GM21423 (cell line): ENCODE results near the gene CPNE7.
"Not testable (repeated sequence)": the region's sequence is repeated elsewhere in the genome, so short reads cannot be mapped to it uniquely, and the experiment has no call there.

ENCODE experiments used
- ATAC-seq: cut with Tn5 transposase; IDR thresholded peaks from one replicate; pipeline ENCODE4 v1.9.1; 2021; ENCODE audit warnings: mild to moderate bottlenecking, moderate library complexity; ENCODE audit not compliant: unreplicated experiment

Gene CPNE7

DNA sequence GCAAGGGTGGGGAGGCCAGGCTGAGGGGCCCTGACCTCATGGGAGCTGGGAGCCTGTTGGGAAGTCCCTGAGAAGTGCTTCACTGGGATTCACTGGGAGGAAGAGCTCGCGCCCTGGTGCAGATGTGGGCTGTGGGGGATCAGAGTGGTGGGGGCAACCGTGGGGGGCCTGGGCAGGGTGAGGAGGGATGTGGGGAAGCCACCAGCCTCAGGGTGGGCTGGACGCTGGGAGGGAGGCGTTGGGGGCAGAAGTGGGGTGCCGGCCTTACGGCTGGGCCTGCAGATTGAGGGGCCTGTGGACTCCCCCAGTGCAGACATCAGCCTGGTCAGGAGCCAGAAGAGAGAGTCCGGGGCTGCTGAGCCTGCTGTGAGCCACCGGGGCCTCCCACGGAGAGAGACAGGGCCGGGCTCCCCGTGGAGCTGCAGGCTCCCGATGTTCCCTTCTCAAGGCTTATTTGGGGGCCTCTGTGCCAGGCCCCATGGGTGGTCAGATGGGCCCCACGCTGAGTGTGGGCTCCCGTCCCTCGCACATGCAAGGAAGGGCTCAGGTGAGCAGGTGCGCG, 45.7 kb downstream of the CPNE7 start:
- no peak for ATAC-seq

DNA sequence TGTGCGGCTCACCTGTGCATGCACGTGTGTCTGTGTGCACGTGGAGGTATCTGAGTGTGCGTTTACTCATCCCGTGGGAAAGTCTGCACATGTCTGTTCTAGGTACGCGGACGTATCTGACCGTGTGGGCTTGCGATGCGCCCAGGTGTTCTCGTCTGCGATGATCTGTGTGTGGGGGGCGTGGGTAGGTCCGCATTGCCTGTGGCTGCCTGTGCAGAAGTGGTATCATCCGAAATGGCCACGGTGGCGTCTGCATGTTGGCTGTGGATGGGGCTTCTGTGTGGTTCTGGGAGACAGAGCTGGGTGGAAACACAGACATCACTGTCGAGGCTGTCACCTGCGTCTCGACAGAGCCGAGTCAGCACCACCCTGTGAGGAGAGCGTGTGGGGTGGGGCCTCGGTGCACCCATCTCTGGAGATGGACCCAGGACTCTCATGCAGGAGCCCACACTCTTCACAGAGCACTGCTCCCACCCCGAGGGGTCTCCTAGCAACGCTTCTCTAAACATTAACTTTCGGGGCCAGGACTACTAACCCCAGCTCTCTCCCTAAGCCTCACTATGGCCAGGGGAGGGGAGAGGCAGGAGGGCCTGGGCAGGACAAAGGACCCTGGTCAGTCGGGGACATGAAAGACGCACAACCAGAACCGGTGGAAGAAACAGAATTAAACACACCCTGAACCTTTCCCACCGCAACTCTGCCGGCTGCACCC, 46.3 kb downstream of the CPNE7 start:
- ATAC-seq: no peak

DNA sequence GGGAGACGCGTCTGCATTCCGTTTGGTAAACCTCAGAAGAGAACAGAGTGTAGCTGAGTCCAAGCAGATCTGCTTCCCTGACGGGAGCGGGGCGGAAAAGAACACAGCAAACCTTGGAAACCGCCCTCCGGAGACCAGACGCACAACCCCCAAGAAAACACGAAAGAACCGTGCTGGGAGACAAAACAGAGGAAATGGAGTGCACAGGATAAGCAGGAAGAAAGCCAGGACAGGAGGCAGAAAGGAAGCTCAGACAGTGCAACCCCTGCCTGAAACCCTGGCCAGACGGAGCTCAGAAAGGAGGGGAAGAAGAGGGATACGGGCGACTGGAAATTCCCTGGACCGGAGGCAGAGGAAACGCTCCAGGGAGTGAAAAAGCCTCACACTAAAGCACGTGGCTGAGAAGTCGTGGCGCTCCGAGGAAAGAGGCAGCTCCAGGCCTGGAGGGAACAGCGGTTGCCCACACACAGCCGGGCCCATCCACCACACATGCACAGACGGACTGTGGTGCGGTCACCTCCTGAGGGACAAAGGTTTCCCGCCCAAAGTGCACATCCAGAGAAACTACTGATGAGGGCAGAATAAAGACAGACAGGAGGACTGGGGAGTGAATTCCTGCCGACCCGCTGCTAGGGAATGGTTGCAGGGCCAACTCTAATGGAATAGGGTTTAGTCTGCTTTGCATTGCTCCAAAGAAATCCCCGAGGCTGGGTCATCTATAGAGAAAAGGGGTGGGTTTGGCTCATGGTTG, 48.1 kb downstream of the CPNE7 start:
- ATAC-seq: no peak

DNA sequence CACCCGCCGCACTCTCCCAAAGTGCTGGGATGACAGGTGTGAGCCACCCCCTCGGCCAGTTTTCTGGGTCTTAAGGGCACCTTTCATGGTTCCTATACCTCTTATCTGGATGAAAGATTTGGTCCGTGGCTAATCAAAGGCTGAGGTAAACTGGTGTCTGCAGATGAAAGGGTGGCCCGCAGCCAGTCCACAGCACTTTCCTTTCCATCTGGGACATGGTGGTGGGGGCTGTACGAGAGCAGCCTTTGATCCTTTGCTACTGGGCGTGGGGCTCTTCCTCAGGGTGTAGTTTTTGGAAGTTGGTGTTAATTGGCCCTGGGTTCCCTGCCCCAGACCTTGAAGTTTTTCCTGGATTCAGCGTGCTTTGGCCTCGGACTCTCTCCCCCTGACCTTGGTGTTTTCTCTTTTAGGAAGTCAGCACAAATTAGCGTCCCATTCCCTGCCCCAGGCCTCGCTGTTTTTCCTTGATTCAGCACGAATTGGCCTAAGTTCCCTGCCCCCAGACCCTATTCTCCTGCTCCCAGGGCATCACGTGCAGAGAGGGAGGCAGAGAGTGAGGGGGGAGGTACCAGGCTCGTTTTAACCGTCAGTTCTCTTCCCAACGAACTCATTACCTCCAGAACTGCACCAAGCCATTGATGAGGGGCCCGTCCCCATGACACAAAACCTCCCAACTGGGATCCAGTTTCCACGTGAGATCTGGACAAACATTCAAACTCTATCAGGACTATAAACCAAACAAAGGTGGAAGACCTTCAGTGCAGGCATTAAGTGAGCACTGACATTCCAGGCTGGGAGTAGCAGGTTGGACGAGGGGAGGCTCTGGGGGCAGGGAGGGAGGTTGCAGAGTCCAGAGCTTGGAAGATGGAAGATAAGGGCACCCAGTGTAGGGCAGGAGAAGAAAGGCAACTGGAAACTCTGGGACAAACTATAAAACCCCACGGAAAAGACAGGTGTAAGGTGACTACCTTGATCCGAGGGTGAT, 49.5 kb downstream of the CPNE7 start:
- ATAC-seq: no peak

DNA sequence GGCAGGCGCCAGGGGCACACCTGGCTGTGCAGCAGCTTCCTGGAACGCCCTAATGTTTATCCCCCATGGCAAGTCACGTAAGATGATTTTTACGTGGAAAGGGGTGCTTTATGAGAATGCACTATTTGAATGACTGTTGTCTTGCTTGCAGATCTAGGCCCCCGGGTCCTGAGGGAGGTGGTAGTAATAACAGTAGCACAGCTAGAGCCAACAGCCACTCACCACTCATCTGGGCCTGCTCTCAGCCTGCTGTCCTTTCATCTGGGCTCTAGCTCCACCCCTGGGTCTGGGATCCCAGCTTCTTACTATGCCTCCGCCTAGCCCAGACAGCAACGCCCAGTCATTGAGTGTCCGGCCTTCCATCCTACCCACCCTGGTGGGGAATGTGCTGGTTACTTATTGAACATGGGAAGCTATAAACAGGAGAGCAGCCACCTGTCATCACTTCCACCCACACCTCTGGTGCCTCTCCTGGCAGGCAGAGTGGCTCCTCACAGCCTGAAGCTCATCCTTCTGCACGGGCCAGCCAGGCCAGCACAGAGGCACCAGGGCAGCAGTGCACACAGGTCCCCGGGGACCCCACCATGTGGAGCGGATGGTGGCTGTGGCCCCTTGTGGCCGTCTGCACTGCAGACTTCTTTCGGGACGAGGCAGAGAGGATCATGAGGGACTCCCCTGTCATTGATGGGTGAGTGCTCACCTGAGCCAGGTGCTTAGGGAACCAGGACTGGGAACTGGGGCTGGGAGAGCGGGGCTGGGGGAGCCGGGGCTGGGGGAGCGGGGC, 54.5 kb downstream of the CPNE7 start:
- no peak for ATAC-seq

DNA sequence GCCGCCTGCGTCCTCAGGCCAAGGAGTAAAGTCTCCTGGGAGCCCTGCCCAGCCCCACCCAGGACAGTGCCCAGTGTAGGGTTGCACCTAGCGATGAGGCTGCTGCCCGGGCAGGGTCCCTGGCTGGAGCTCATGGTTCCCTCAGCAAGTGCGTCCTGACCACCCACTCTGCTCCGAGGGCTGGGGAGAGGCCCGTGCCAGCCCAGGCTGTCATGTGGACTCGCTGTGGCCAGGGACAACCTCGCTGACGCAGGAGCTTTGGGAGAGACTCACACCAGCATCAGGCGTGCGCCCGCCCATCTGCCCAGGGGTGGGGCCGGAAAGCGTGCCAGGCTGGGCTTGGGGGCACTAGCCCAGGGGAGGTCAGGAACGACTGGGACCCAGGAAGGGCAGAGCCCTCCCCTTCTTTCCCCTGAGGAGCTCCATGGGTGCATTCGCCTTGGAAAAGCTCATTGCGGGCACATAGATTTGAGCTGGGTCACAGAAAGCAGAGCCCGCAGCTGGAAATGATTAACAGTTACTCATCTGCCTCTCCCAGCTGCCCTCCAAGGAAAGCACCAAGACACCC, 57.6 kb downstream of the CPNE7 start:
- no peak for ATAC-seq

DNA sequence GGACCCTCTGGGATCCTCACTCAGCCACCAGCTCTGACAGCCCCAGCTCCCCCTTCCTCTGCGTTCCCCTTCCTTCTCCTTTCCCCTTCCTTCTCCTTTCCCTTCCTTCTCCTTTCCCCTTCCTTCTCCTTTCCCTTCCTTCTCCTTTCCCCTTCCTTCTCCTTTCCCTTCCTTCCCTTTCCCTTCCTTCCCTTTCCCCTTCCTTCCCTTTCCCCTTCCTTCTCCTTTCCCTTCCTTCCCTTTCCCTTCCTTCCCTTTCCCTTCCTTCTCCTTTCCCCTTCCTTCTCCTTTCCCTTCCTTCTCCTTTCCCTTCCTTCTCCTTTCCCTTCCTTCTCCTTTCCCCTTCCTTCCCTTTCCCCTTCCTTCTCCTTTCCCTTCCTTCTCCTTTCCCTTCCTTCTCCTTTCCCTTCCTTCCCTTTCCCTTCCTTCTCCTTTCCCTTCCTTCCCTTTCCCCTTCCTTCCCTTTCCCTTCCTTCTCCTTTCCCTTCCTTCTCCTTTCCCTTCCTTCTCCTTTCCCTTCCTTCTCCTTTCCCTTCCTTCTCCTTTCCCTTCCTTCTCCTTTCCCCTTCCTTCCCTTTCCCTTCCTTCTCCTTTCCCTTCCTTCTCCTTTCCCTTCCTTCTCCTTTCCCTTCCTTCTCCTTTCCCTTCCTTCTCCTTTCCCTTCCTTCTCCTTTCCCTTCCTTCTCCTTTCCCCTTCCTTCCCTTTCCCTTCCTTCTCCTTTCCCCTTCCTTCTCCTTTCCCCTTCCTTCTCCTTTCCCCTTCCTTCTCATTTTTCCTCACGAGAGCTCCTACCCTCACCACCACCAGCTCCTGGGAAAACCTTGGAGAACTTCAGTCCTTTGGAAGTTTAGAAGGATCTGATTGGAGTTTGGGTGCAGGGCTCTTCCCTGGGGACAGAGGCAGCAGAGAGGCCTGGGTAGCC, 59.2 kb downstream of the CPNE7 start:
- not testable (repeated sequence) for ATAC-seq

DNA sequence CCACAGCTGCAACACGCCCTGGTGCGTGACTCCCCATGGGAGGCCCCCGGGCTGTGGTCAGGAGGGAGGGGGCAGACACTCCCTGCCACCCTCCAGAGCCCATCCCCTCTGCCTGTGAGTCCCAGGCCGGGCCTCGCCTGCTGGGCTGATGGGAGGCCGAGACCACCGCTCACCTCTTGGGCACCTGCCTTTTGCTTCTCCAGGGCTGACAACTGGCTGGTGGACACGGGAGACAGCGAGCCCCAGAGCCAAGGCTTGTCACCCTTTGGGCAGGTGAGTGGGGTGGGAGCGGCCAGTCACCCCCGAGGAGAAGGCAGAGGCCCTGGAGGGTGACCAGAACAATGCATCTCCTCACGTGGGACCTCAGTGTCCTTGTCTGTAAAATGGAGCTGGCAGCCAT, 61.1 kb downstream of the CPNE7 start:
- no peak for ATAC-seq

DNA sequence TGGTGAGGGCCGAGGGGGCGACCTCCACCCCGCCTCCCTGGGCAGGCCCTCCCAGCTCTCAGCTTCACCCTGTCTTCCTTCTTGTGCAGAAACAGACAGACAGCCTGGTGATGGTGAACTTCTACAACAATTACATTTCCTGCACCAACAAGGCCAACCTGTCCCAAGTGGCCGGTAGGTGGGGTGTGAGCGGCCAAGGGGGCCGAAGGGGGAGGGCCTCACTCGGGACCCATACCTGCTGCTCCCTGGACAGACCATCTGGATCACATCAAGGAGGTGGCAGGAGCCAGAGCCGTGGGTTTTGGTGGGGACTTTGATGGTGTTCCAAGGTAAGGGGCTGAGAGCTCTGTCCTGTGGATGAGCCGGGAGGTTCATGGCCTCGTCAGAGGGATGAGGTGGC, 61.8 kb downstream of the CPNE7 start:
- no peak for ATAC-seq

DNA sequence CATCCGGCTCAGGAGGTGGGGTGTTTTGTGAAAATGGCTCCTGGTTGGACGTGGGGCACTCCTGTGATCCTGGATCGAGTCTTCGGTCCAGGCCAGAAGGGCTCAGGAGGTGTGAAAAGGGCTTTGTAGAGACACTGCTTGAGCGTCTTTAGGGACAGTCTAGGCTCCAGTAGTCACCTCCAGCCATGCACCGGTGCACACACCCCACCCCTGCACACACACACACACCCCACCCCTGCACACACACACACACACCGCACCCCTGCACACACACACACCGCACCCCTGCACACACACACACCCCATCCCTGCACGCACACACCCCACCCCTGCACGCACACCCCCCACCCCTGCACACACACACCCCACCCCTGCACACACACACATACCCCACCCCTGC, 62.9 kb downstream of the CPNE7 start:
- no peak for ATAC-seq

DNA sequence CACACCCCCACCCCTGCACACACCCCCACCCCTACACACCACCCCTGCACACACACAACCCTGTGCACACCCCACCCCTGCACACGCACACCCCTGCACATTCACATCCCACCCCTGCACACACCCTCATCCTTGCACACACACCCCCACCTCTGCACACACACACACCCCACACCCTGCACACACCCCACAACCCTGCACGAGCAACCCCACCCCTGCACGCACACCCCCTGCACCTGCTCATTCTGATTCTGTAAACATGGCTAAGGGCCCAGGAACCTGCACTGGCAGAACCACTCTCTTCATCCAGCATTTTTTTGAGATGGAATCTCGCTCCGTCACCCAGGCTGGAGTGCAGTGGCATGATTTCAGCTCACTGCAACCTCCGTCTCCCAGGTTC, 63.8 kb downstream of the CPNE7 start:
- ATAC-seq: no peak

DNA sequence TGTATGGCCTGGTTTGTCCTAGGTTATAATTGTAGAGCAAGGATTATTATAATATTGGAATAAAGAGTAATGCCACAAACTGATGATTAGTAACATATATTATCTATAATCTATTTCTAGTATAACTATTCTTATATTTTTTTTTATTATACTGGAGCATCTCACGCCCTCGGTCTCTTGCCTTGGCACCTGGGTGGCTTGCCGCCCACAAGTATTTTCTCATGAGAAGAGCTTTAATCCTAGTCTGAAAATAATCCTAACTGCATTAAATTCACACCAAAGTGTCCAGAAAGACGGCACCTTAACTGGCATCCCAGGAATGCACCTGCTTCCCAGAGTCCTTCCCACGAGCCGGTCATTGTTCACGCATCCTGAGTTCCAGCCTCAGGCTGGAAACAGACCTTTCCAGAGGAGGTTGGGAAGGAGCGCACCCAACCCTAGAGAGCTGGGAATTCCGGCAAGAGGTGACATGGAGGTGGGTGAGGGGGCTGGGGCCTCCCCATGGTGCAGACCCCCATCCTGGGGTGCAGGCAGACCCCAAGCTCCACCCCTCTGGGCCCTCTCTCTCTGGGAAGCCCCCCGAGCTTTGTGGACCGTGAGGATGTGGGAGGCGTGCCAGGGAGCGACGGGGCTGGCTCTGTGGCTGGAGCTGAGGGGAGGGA, 66.0 kb downstream of the CPNE7 start:
- no peak for ATAC-seq

DNA sequence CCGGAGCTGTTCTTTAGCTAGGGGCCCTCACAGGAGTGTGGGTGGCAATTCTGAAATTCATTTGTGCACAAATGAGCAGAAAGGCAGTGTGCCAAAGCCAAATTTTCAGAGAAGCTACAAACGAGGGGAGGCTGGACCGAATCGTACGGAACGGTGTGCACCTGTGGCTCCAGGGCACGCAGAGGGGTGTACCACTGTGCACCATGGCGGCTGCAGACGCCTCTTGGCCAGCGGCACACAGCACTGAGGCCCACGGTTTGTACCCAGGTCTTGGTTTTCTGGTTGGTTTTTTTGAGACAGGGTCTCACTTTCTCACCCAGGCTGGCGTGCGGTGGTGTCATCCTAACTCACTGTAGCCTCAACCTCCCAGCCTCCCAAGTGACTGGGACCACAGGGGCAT, 67.0 kb downstream of the CPNE7 start:
- ATAC-seq: no peak

DNA sequence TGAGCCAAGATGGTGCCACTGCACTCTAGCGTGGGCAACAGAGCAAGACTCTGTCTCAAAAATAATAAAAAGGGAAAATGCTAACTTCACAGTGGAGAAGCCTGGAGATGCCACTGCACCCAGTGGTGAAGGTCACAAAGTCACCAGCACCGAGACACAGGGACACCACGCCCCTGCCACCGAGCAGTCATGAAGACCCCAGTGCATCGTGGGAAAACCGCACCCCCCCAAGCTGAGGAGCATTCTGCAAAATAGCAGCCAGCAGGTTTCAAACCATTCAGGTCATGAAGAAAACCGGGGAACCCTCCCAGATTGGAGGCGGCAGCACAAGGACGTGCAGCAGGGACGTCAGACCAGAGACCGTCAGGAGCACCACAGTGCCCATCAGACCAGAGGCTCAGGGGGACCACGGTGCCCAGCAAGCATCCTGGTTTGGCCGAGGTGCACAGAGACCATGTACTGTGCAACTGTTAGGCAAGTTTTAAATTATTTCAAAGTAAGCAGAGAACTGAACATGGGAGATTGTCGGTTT, 68.3 kb downstream of the CPNE7 start:
- ATAC-seq: no peak

DNA sequence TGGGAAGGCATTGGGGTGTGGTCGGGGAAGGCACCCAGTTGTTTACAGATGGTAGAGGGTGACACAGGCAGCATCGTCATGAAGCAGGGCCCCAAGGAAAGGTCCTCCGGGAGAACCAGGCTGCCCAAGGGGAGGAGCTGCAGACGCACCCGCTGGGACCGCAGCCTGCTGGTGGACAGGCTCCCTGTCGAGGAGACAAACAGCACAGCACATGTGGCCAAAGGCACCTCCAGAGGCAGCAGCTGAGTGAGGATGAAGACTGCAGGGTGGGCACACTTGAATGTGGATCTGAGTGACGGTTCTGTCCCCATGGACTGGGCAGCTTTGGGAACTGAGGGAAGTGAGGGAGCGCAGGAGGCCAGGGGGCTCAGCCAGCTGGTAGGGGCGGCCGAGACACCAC, 69.6 kb downstream of the CPNE7 start:
- no peak for ATAC-seq

DNA sequence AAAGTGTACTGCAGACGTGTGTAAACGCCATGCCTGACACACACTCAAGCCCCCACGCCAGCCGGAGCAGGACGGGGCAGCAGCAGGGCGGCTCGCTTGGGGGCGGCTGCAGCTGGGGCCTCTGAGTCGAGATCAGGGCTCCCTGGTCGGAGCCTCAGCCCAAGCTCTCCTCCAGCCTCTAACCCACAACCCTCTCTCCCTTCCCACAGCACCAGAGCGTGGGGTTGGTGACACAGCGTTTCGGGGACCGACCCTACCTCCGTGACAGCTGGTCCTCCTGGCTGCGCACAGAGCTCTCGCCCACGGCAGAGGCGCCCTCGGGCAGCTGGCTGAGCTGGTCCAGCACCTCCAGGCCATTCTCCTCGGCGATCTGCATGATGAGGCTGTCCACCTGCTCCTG, 70.7 kb downstream of the CPNE7 start:
- ATAC-seq: no peak
